HG03039 (cell line): ENCODE data around the gene FBXL19.
"Not testable (repeated sequence)": the region's sequence is repeated elsewhere in the genome, so short reads cannot be mapped to it uniquely, and the experiment has no call there.

Experiments used
- ATAC-seq: cut with Tn5 transposase; IDR thresholded peaks from one replicate; pipeline ENCODE4 v1.9.1; 2021; ENCODE audit warnings: mild to moderate bottlenecking, moderate library complexity; ENCODE audit not compliant: unreplicated experiment

FBXL19 gene

GRCh38 chr16:30921748-30922419, 1.5 kb upstream of the FBXL19 start:
- ATAC-seq = peak; percentile 0

GRCh38 chr16:30922420-30922959, 882 bp upstream of the FBXL19 start:
- ATAC-seq = peak; percentile 64

GRCh38 chr16:30922960-30923535, 324 bp upstream of the FBXL19 start:
- ATAC-seq = peak; percentile 60

- ATAC-seq = no peak
Observed at GRCh38 chr16:30924076-30924912, 922 bp downstream of the FBXL19 start.

GRCh38 chr16:30924913-30925631, 1.7 kb downstream of the FBXL19 start:
- ATAC-seq = no peak

GRCh38 chr16:30925632-30925987, 2.2 kb downstream of the FBXL19 start:
- ATAC-seq = no peak

- no peak for ATAC-seq
Observed at GRCh38 chr16:30925995-30926811, 2.8 kb downstream of the FBXL19 start.

- no peak for ATAC-seq
Observed at GRCh38 chr16:30926937-30927788, 3.8 kb downstream of the FBXL19 start.

GRCh38 chr16:30927789-30928378, 4.5 kb downstream of the FBXL19 start:
- ATAC-seq = no peak

- no peak for ATAC-seq
Observed at GRCh38 chr16:30928390-30928789, 5.0 kb downstream of the FBXL19 start.

- ATAC-seq = no peak
Observed at GRCh38 chr16:30929167-30929566, 5.8 kb downstream of the FBXL19 start.

- ATAC-seq = no peak
Observed at GRCh38 chr16:30930160-30930571, 6.8 kb downstream of the FBXL19 start.

GRCh38 chr16:30931068-30931650, 7.8 kb downstream of the FBXL19 start:
- no peak for ATAC-seq

- no peak for ATAC-seq
Observed at GRCh38 chr16:30934827-30935557, 11.6 kb downstream of the FBXL19 start.

- ATAC-seq = no peak
Observed at GRCh38 chr16:30937692-30938091, 14.3 kb downstream of the FBXL19 start.

- ATAC-seq = not testable (repeated sequence)
Observed at GRCh38 chr16:30939571-30939970, 16.2 kb downstream of the FBXL19 start.

- no peak for ATAC-seq
Observed at GRCh38 chr16:30941600-30942425, 18.4 kb downstream of the FBXL19 start.
